ENCODE results near the gene VSTM4.

Gene VSTM4

GRCh38 chr10:49141541-49142332 lies 26.4 kb upstream of the VSTM4 start:
- TF ChIP-seq GABPA (IDR thresholded peaks at IDR 0.05; ENCODE audit: low read depth): no peak
- H3K27ac ChIP-seq (replicated peaks): no peak overlapping the region
- H3K27me3 ChIP-seq (ENCODE audit: insufficient read depth, poor library complexity, severe bottlenecking): no peaks in the 10 kb centered on the region
- DNase-seq (ENCODE audit: low read depth in 1 of 2, low spot score in 1 of 2): no peak
- no peak overlapping the region for H3K4me3 ChIP-seq (replicated peaks; ENCODE audit: insufficient read depth, low read length)

DNA sequence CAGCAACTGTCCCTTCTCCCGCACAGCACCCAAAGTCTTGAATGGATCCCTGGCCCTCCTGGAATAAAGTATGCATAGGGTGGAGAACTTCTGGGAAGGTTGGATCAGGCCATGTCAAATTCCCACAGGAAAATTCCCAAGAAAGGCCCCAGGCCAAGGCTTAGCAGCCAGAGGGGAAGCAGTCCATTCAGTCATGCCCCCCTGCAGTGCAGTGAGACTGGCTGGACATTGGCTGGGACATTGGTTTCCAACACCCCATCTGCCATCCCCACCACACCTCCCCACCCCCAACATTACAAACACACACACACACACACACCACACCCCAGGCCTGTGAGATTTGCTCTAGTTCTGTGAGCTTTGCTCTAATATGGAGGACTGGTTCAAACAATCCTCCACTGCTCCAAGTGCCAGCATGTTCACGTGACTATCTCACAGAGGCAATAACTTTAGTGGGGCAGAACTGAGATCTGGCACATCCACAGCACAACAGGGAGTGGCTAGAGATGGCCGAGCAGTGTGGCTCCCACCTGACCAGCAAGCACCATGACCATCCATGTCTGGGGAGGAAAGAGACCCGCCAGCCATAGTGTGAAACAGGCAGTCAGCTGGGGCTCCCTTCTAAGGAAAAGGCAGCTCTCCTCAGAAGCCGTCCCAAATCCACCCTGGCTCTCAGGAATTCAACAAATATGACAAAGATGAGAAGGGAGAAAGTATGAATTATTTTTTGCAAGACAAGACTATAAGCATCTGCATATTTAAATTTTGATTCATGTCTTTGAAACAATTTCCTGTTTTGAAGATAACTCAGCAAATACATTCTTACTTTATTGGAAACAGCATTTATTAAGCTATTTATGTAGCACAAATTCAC lies 25.2 kb upstream of the VSTM4 start:
- TF ChIP-seq, protein P1, sequence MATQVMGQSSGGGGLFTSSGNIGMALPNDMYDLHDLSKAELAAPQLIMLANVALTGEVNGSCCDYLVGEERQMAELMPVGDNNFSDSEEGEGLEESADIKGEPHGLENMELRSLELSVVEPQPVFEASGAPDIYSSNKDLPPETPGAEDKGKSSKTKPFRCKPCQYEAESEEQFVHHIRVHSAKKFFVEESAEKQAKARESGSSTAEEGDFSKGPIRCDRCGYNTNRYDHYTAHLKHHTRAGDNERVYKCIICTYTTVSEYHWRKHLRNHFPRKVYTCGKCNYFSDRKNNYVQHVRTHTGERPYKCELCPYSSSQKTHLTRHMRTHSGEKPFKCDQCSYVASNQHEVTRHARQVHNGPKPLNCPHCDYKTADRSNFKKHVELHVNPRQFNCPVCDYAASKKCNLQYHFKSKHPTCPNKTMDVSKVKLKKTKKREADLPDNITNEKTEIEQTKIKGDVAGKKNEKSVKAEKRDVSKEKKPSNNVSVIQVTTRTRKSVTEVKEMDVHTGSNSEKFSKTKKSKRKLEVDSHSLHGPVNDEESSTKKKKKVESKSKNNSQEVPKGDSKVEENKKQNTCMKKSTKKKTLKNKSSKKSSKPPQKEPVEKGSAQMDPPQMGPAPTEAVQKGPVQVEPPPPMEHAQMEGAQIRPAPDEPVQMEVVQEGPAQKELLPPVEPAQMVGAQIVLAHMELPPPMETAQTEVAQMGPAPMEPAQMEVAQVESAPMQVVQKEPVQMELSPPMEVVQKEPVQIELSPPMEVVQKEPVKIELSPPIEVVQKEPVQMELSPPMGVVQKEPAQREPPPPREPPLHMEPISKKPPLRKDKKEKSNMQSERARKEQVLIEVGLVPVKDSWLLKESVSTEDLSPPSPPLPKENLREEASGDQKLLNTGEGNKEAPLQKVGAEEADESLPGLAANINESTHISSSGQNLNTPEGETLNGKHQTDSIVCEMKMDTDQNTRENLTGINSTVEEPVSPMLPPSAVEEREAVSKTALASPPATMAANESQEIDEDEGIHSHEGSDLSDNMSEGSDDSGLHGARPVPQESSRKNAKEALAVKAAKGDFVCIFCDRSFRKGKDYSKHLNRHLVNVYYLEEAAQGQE (IDR thresholded peaks at IDR 0.05; ENCODE audit: insufficient replicate concordance, low read depth): no peak
- no peak for TF ChIP-seq GABPA (IDR thresholded peaks at IDR 0.05; ENCODE audit: low read depth)
- TF ChIP-seq, protein P2, sequence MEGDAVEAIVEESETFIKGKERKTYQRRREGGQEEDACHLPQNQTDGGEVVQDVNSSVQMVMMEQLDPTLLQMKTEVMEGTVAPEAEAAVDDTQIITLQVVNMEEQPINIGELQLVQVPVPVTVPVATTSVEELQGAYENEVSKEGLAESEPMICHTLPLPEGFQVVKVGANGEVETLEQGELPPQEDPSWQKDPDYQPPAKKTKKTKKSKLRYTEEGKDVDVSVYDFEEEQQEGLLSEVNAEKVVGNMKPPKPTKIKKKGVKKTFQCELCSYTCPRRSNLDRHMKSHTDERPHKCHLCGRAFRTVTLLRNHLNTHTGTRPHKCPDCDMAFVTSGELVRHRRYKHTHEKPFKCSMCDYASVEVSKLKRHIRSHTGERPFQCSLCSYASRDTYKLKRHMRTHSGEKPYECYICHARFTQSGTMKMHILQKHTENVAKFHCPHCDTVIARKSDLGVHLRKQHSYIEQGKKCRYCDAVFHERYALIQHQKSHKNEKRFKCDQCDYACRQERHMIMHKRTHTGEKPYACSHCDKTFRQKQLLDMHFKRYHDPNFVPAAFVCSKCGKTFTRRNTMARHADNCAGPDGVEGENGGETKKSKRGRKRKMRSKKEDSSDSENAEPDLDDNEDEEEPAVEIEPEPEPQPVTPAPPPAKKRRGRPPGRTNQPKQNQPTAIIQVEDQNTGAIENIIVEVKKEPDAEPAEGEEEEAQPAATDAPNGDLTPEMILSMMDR (IDR thresholded peaks at IDR 0.05; ENCODE audit: insufficient read depth, low read length): no peak
- no peak for TF ChIP-seq POLR2AphosphoS5 (IDR thresholded peaks at IDR 0.05; ENCODE audit: low read depth)
- TF ChIP-seq SPI1 (IDR thresholded peaks at IDR 0.05; ENCODE audit: borderline replicate concordance, low read depth): no peak
- DNase-seq (ENCODE audit: low read depth in 1 of 2, low spot score in 1 of 2): no peak
- no peaks in the 10 kb centered on the region for H3K27me3 ChIP-seq (ENCODE audit: insufficient read depth, poor library complexity, severe bottlenecking)
- H3K27ac ChIP-seq (replicated peaks): no peak overlapping the region
- no peak overlapping the region for H3K4me3 ChIP-seq (replicated peaks; ENCODE audit: insufficient read depth, low read length)

GRCh38 chr10:49139846-49140195 lies 24.5 kb upstream of the VSTM4 start:
- no peak overlapping the region for H3K27ac ChIP-seq (replicated peaks)
- H3K4me3 ChIP-seq (replicated peaks; ENCODE audit: insufficient read depth, low read length): no peak overlapping the region
- DNase-seq (ENCODE audit: low read depth in 1 of 2, low spot score in 1 of 2): no peak
- no peaks in the 10 kb centered on the region for H3K27me3 ChIP-seq (ENCODE audit: insufficient read depth, poor library complexity, severe bottlenecking)
- TF ChIP-seq, protein P2 (IDR thresholded peaks at IDR 0.05; ENCODE audit: insufficient read depth, low read length): no peak
- no peak for TF ChIP-seq SPI1 (IDR thresholded peaks at IDR 0.05; ENCODE audit: borderline replicate concordance, low read depth)
- no peak for TF ChIP-seq POLR2AphosphoS5 (IDR thresholded peaks at IDR 0.05; ENCODE audit: low read depth)

GRCh38 chr10:49139028-49139845 lies 23.9 kb upstream of the VSTM4 start:
- Histone ChIP-seq H3K27me3 (ENCODE audit: insufficient read depth, poor library complexity, severe bottlenecking) (no peaks in the 10 kb centered on the region), H3K4me3 (replicated peaks; ENCODE audit: insufficient read depth, low read length) (no peak overlapping the region), H3K27ac (replicated peaks) (no peak overlapping the region)
- TF ChIP-seq, protein P1 (IDR thresholded peaks at IDR 0.05; ENCODE audit: insufficient replicate concordance, low read depth): no peak
- no peak for DNase-seq (ENCODE audit: low read depth in 1 of 2, low spot score in 1 of 2)

Data from HL-60 (cell line).